Endothelial cell of umbilical vein (primary cell): ENCODE data around the gene CBLC.

Experiments
- CTCF ChIP-seq, 2 donors: IDR thresholded peaks; 1 replicate in 1 of 2; 2 replicates in 1 of 2; pipeline ENCODE4 v1.5.1; 2011; ENCODE audit warnings: low read length in 2 of 2, mild to moderate bottlenecking in 2 of 2, moderate library complexity in 2 of 2, control low read depth in 1 of 2, inconsistent platforms in 1 of 2, low read depth in 1 of 2; ENCODE audit not compliant: insufficient read depth in 1 of 2; ENCODE audit errors: extremely low read depth in 1 of 2
- EZH2 ChIP-seq: IDR thresholded peaks from 2 replicates; pipeline ENCODE4 v1.6.1; 2012; ENCODE audit warnings: borderline replicate concordance, low read depth, mild to moderate bottlenecking, moderate library complexity, low read length, inconsistent platforms; ENCODE audit not compliant: severe bottlenecking
- FOS ChIP-seq: IDR thresholded peaks from 2 replicates; pipeline ENCODE4 v1.6.1; 2011; ENCODE audit warnings: mild to moderate bottlenecking, low read length, moderate library complexity, borderline replicate concordance; ENCODE audit not compliant: insufficient read depth
- JUN ChIP-seq: IDR thresholded peaks from 2 replicates; pipeline ENCODE4 v1.6.1; 2011; ENCODE audit warnings: borderline replicate concordance, low read depth; ENCODE audit not compliant: insufficient read length, insufficient read depth
- MAX ChIP-seq: IDR thresholded peaks from 2 replicates; pipeline ENCODE4 v1.6.1; 2011; ENCODE audit not compliant: insufficient read depth, insufficient read length
- MYC ChIP-seq: IDR thresholded peaks from one replicate; pipeline ENCODE4 v1.6.1; 2011; ENCODE audit warnings: mild to moderate bottlenecking, low read depth, low read length
- POLR2A ChIP-seq: IDR thresholded peaks from 2 replicates; pipeline ENCODE4 v1.6.1; 2012; ENCODE audit warnings: low read depth, mild to moderate bottlenecking, control low read depth, low read length
- POLR2AphosphoS5 ChIP-seq: IDR thresholded peaks from 2 replicates; pipeline ENCODE4 v1.6.1; 2012; ENCODE audit warnings: low read depth, mild to moderate bottlenecking, control low read depth, low read length, moderate library complexity; ENCODE audit not compliant: insufficient read depth

- TF ChIP-seq CTCF (IDR thresholded peaks at IDR 0.05; ENCODE audit: extremely low read depth in 1 of 2, insufficient read depth in 1 of 2, low read depth in 1 of 2, low read length in 2 of 2) (no peak), MAX (no peak), POLR2A (no peak), EZH2 (no peak), POLR2AphosphoS5 (no peak), JUN (no peak), MYC (no peak), FOS (no peak)
These were observed 5.0 kb downstream of the CBLC start for GRCh38 chr19:44782729-44783128.
